GM23338 (cell line): ENCODE results near the gene PDRG1. TPM values are rescaled to one million over a fixed set of nuclear protein-coding genes. Genes with fewer than 3 reads are reported as not detected.

ENCODE experiments used
- ATAC-seq: fragments of 200-7000 bp; cut with Tn5 transposase; 3 replicates; pipeline ENCODE4 v1.9.1; 2020
- DNase-seq: peaks from one replicate; pipeline ENCODE4 v3.0.0-alpha.2; 2015; ENCODE audit warnings: low spot score
- H2AFZ ChIP-seq: fragments of 200-600 bp; sonication (generic); 2 replicates; pipeline ENCODE4 v1.8.0; 2016; ENCODE audit warnings: antibody characterized with exemption, mild to moderate bottlenecking, moderate library complexity
- H3F3A ChIP-seq: fragments of 200-600 bp; sonication (generic); replicated peaks from 2 replicates; pipeline ENCODE4 v1.8.0; 2017; ENCODE audit warnings: antibody characterized with exemption, mixed run types, low read depth
- H3K27ac ChIP-seq: fragments of 200-600 bp; sonication (generic); 2 replicates; pipeline ENCODE4 v1.6.1; 2016; ENCODE audit warnings: low read depth
- H3K27me3 ChIP-seq: fragments of 200-600 bp; sonication (generic); 2 replicates; pipeline ENCODE4 v1.8.0; 2016; ENCODE audit warnings: mild to moderate bottlenecking, mixed run types, moderate library complexity; ENCODE audit not compliant: insufficient read depth
- H3K36me3 ChIP-seq: fragments of 200-600 bp; sonication (generic); 2 replicates; pipeline ENCODE4 v1.8.0; 2016; ENCODE audit warnings: mild to moderate bottlenecking; ENCODE audit not compliant: insufficient read depth
- H3K4me1 ChIP-seq: fragments of 200-600 bp; sonication (generic); 2 replicates; pipeline ENCODE4 v1.8.0; 2016; ENCODE audit warnings: mild to moderate bottlenecking, moderate library complexity; ENCODE audit not compliant: insufficient read depth
- H3K4me2 ChIP-seq: fragments of 200-600 bp; sonication (generic); 2 replicates; pipeline ENCODE4 v1.7.1; 2017; ENCODE audit warnings: mixed run types
- H3K4me3 ChIP-seq: fragments of 200-600 bp; sonication (generic); 2 replicates; pipeline ENCODE4 v1.6.1; 2016; ENCODE audit warnings: mixed run types
- H3K79me2 ChIP-seq: fragments of 200-600 bp; sonication (generic); replicated peaks from 2 replicates; pipeline ENCODE4 v1.8.0; 2017; ENCODE audit warnings: mild to moderate bottlenecking; ENCODE audit not compliant: insufficient read depth
- H3K9me2 ChIP-seq: fragments of 200-600 bp; sonication (generic); 2 replicates; pipeline ENCODE4 v1.8.0; 2017; ENCODE audit not compliant: insufficient read depth
- H4K20me1 ChIP-seq: fragments of 200-600 bp; sonication (generic); replicated peaks from 2 replicates; pipeline ENCODE4 v1.8.0; 2017; ENCODE audit warnings: mild to moderate bottlenecking; ENCODE audit not compliant: insufficient read depth
- H3K27ac Mint-ChIP-seq: 2 replicates; pipeline ENCODE4 v1.8.0; 2020; ENCODE audit warnings: inconsistent platforms, mild to moderate bottlenecking, moderate library complexity, mixed read lengths
- H3K27me3 Mint-ChIP-seq: 3 replicates; pipeline ENCODE4 v1.8.0; 2022; ENCODE audit warnings: low read depth, mild to moderate bottlenecking, moderate library complexity, mixed read lengths, inconsistent platforms; ENCODE audit not compliant: insufficient read depth, poor library complexity
- H3K36me3 Mint-ChIP-seq: 3 replicates; pipeline ENCODE4 v1.8.0; 2021; ENCODE audit warnings: low read depth, mild to moderate bottlenecking, inconsistent platforms, moderate library complexity, mixed read lengths
- H3K4me1 Mint-ChIP-seq: 3 replicates; pipeline ENCODE4 v1.8.0; 2020; ENCODE audit warnings: mild to moderate bottlenecking, inconsistent platforms, mixed read lengths
- H3K4me3 Mint-ChIP-seq: 3 replicates; pipeline ENCODE4 v1.8.0; 2021; ENCODE audit warnings: moderate library complexity, mild to moderate bottlenecking, inconsistent platforms, mixed read lengths
- H3K9me3 Mint-ChIP-seq: 3 replicates; pipeline ENCODE4 v1.8.0; 2020; ENCODE audit warnings: moderate library complexity, mild to moderate bottlenecking, inconsistent platforms, mixed read lengths
- CREB1 ChIP-seq: fragments of 250-450 bp; sonication (Bioruptor Pico); IDR thresholded peaks from 2 replicates; pipeline ENCODE4 v1.5.0; 2020; ENCODE audit warnings: low read depth, mild to moderate bottlenecking, moderate library complexity
- CTCF ChIP-seq, 2 experiments: fragments of 200-600 bp in 1 of 2; sonication (generic) in 1 of 2; conservative IDR thresholded peaks; 2 replicates each; pipeline versions ENCODE4 v1.5.1 to v1.6.1; 2016 to 2017; ENCODE audit warnings: antibody characterized with exemption in 2 of 2, low read depth in 2 of 2, mild to moderate bottlenecking in 2 of 2, moderate library complexity in 1 of 2
- ETS1 ChIP-seq: IDR thresholded peaks from 2 replicates; pipeline ENCODE4 v1.6.1; 2016; ENCODE audit warnings: antibody characterized with exemption
- EZH2 ChIP-seq: fragments of 200-600 bp; sonication (generic); IDR thresholded peaks from one replicate; pipeline ENCODE4 v1.8.0; 2017; ENCODE audit warnings: antibody characterized with exemption, mild to moderate bottlenecking, low read depth; ENCODE audit not compliant: unreplicated experiment
- EZH2phosphoT487 ChIP-seq: fragments of 200-600 bp; sonication (generic); IDR thresholded peaks from one replicate; pipeline ENCODE4 v1.8.1; 2018; ENCODE audit warnings: antibody characterized with exemption; ENCODE audit not compliant: unreplicated experiment
- JUNB ChIP-seq: IDR thresholded peaks from one replicate; pipeline ENCODE4 v1.6.1; 2016; ENCODE audit warnings: antibody characterized with exemption; ENCODE audit not compliant: unreplicated experiment
- NANOG ChIP-seq: IDR thresholded peaks from 2 replicates; pipeline ENCODE4 v1.6.1; 2016; ENCODE audit warnings: antibody characterized with exemption, borderline replicate concordance
- POLR2AphosphoS5 ChIP-seq: IDR thresholded peaks from 2 replicates; pipeline ENCODE4 v1.6.1; 2016; ENCODE audit warnings: antibody characterized with exemption, low read depth
- REST ChIP-seq: IDR thresholded peaks from one replicate; pipeline ENCODE4 v1.6.1; 2018; ENCODE audit warnings: antibody characterized with exemption; ENCODE audit not compliant: unreplicated experiment
- STAT1 ChIP-seq: IDR thresholded peaks from one replicate; pipeline ENCODE4 v1.6.1; 2016; ENCODE audit warnings: antibody characterized with exemption; ENCODE audit not compliant: unreplicated experiment
- ZNF114 ChIP-seq: fragments of 250-450 bp; sonication (Bioruptor Pico); IDR thresholded peaks from 2 replicates; pipeline ENCODE4 v1.5.0; 2020; ENCODE audit warnings: mild to moderate bottlenecking, moderate library complexity
- ZNF331 ChIP-seq: fragments of 250-450 bp; sonication (Bioruptor Pico); IDR thresholded peaks from 2 replicates; pipeline ENCODE4 v1.5.0; 2020; ENCODE audit warnings: low read depth, mild to moderate bottlenecking, moderate library complexity
- polyA plus RNA-seq: library from polyadenylated mRNA; unstranded; fragments of >200 nt; fragmentation: Nextera tagmentation; extraction: Ambion mirVana; gene quantifications from 2 replicates; pipeline ENCODE4 v1.2.1, GENCODE V29; 2016
- total RNA-seq: library from RNA; depleted of rRNA; stranded (reverse); fragments of >200 nt; shearing (Covaris generic); gene quantifications from 2 replicates; pipeline ENCODE4 v1.2.3, GENCODE V29; 2014

Gene PDRG1
- total and polyA plus RNA-seq, 2 experiments from 2014 or later = 10.5 to 27.8 TPM

- no peak for TF ChIP-seq REST
- no peak for TF ChIP-seq CREB1
- TF ChIP-seq POLR2AphosphoS5 = no peak
- no peak for TF ChIP-seq ETS1
- no peak for TF ChIP-seq JUNB
- TF ChIP-seq CTCF (conservative IDR thresholded peaks at IDR 0.05; ENCODE audit: low read depth in 2 of 2) = no peak
- TF ChIP-seq ZNF331 (CRISPR knock-in tag) = no peak
- no peak for TF ChIP-seq STAT1
These were observed 54.3 kb downstream of the PDRG1 start (continued) for GRCh38 chr20:31897541-31897940.

- H3K27ac ChIP-seq = no peak overlapping the region
- H2AFZ ChIP-seq = no peak overlapping the region
- TF ChIP-seq ZNF114 (CRISPR knock-in tag) (no peak), REST (no peak), EZH2 (no peak), JUNB (no peak), NANOG (no peak), ZNF331 (CRISPR knock-in tag) (no peak), EZH2phosphoT487 (no peak)
- H3K36me3 ChIP-seq = no peaks in the 10 kb centered on the region
- no peaks in the 10 kb centered on the region for H3F3A ChIP-seq
- H3K9me3 Mint-ChIP-seq = peaks cover 47% of the 10 kb centered on the region
- no peak overlapping the region for H3K4me3 ChIP-seq
- H3K4me1 Mint-ChIP-seq = peaks cover 3% of the 10 kb centered on the region; the same call in 1 of the 3 replicates
- 0 out of 2 replicates have a peak, but pooled peaks cover 9% of the 10 kb centered on the region for H3K9me2 ChIP-seq
- DNase-seq (no peak), ATAC-seq (no peak)
- H3K4me3 Mint-ChIP-seq = no peak overlapping the region
- no peaks in the 10 kb centered on the region for H3K4me1 ChIP-seq
- no peaks in the 10 kb centered on the region for H4K20me1 ChIP-seq
- no peak overlapping the region for H3K4me2 ChIP-seq
- peaks cover 5% of the 10 kb centered on the region for H3K27me3 Mint-ChIP-seq
- no peak overlapping the region for H3K27ac Mint-ChIP-seq
- H3K27me3 ChIP-seq = no peaks in the 10 kb centered on the region
- no peaks in the 10 kb centered on the region for H3K36me3 Mint-ChIP-seq
- H3K79me2 ChIP-seq = no peaks in the 10 kb centered on the region
These were observed 55.8 kb downstream of the PDRG1 start for GRCh38 chr20:31896049-31896448.
